HTR-8/SVneo (cell line): ENCODE results near the gene APLP2.

Experiments used
- DNase-seq: peaks from one replicate; pipeline ENCODE4 v3.0.0; 2011; ENCODE audit warnings: low spot score, mixed read lengths; ENCODE audit not compliant: insufficient read length
- FAIRE-seq: peaks from 2 replicates; lab custom pipeline; 2011; peaks lifted over from hg19 to GRCh38; lab: Jason Lieb, UNC

The APLP2 gene

DNA sequence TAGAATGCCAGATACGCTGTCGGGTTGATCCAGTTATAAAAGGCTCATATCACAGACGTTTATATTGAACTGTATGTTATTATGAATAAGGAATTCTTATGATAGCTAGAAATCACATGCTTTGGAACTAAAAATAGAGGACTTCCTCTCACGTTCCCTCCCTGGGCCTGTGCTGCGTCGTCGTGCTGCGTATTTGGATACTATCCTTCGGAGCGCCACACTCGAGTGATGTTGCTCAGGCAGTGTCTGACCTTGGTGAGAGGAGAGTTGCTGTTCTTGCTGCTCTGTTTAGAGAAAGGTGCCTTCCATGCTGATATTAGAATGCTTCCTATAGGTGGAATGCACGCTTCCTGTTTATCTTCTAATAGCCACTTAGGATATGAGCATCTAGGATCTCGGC is 69.7 kb downstream of the APLP2 start:
- no peak for FAIRE-seq

DNA sequence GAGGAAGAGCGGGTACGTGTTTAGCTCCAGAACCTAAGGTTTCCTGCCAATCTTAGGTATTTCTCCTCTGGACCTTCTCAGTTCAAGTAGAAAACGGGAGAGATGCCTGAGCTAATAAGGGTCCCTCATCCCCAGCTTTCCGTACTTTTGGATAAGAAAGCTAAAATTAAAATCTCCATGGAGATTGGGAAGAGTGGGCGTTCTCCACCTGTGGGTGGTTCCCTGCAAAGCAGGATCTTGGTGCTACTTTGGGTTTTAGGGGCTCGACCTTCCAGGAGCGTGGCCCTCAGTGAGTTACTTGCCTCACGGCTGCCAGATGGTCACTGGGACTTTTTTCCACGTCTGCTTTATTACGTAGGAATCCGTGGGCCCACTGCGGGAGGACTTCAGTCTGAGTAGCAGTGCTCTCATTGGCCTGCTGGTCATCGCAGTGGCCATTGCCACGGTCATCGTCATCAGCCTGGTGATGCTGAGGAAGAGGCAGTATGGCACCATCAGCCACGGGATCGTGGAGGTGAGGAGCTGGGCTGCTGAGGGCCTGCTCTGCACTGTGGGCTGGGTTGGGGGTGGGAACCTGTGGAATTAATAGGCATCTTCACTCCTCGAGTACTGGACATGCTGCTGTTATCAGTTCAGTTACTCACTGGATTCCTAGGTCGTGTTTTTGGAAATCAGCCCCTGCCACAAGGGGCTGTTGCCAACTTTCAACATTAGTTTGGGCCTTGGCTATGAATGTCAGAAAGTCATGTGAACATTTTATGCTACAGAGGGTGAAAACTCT is 72.1 kb downstream of the APLP2 start:
- FAIRE-seq, result no peak
- DNase-seq, result no peak

More for the DNA sequence above, 69.7 kb downstream of the APLP2 start:
- no peak for DNase-seq

DNA sequence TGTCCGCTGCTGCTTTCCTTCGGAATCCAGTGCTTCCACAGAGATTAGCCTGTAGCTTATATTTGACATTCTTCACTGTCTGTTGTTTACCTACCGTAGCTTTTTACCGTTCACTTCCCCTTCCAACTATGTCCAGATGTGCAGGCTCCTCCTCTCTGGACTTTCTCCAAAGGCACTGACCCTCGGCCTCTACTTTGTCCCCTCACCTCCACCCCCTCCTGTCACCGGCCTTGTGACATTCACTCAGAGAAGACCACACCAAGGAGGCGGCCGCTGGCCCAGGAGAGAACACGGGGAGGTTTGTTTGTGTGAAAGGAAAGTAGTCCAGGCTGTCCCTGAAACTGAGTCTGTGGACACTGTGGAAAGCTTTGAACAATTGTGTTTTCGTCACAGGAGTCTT is 74.4 kb downstream of the APLP2 start:
- DNase-seq (no peak), FAIRE-seq (no peak)

DNA sequence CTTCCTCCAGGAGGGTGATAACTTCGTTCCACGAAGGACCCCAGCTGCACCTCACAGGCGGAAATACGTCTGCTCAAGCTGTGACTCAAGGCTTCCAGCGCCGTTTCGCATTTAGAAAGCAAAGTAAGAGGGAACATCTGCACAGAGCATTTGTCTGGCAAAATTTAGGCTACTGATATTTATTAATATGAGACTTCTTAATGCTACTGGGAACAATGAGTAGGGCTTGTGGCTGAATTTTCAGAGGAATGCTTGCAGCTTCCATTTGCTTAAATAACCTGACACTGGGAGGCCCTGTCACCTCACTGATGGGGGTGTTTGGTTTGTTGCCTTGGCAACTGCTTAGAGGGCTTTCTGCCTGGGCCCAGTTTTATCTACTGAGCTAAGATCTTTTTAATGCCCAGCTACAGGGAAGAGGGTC is 75.2 kb downstream of the APLP2 start:
- FAIRE-seq, result no peak

DNA sequence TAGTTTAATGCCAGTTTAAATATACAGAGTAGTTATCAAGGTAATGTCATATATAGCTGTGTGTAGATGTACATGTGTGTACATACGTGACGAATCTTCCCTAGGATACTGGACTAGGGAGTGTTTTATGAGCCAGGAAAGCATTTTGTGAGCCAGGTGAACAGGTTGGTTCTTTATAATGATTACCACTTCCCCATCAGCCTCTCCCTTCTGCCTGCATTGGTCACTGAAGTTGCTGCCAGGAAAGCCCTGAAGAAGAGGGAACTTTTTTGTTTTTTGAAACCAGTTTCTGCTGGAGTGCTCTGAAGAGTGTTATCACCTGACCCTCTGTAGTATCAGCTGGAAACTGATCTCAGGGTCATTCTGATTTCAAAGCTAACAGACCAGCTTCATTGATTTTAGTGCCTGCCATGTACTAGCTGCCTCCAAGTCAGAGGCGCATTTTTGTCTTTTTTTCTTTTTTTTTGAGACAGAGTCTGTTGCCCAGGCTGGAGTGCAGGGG is 75.7 kb downstream of the APLP2 start:
- no peak for DNase-seq
- no peak for FAIRE-seq

More for the DNA sequence above, 75.2 kb downstream of the APLP2 start:
- DNase-seq, result no peak

DNA sequence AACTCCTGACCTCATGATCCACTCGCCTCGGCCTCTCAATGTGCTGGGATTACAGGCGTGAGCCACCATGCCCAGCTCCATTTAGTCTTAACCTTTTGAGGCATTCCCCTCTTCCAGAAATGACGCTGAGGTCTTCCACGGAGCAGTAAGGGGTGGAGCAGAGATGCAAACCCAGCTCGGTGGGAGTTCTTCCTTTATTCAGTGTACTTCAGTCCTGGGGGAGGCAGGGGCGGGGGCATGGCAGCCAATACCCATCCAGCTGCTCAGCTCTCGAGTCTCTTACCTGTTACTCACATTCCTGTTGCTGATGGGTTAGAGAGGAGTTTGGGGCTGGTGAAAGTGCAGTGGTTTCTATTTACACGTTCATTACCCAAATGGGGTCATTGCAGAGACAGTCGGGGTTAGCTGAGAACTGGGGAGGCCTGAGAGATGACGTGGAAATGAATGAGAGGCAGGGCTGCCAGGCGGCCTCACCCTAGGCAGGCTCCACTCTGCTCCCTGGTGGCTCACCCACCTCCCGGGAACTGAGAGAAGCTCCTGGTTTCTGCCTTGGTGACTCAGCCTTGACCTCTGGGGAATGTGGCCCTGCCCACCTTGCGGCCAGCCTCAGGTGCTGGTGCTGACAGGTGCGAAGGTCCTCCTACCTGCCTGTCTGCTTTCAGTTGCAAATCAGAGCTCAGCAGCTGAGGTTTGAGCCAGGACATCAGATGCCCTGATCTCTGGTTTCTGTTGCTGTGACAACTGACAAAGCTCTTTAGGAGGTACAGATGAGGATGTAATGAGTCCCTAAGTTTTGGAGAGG is 76.5 kb downstream of the APLP2 start:
- DNase-seq (no peak), FAIRE-seq (no peak)

DNA sequence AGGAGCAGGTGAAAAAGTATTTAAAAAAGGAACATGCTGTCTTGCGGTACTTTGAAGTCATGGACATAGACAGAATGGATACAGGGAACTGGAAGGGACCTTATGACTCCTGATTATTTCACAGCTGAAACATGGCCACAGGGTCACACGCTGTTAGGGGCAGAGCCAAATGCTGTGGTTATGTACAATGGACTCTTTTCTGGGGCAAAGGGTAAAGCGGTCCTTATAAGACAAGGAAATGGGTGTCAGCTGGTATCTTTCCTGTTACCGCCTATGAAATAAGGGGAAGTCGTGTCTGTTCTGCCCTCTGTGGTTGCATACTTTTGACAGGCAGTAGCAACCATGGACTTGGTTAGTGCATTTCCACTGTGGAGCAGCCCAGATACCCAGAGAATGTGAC is 77.1 kb downstream of the APLP2 start:
- DNase-seq (no peak), FAIRE-seq (no peak)

DNA sequence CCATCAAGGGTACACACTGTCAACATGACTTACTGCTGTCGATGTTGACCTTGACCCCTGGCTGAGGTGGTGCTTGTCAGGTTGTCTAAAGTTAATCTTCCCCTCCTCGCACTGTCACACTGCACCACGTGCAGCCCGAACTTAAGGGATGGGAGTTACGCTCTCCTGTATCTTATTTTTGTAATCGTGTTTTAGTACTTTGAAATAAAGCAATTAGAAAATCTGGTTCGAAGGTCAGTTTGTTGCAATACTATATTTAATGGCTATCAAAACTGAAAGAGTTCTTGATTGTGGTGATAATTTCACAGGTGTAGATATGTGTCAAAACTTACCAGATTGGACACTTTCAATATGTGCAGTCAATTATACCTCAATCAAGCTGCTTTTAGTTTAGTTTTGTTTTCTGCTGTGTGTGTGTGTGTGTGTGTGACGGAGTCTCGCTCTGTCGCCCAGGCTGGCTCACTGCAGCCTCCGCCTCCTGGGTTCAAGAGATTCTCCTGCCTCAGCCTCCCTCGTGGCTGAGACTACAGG is 79.2 kb downstream of the APLP2 start:
- DNase-seq (no peak), FAIRE-seq (no peak)

DNA sequence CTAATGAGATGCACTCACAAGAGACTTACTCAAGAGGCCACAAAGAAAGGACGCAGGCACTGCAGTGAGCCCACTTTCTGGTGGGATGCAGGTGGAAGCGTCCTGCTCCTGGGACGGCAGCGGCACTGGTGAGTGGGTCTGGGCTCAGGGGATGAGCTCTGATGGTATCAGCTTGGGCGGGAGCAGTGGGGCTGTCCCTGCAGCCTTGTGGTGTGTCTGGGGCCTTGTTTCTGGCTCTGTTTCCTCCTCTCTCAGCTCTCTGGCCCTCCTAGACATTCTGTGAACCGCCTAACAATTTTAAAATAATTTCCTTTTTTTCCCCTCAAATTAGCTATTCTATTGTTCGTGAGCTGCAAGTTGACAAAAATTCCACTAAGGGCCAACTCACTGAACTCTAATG is 81.1 kb downstream of the APLP2 start:
- DNase-seq (no peak), FAIRE-seq (no peak)

DNA sequence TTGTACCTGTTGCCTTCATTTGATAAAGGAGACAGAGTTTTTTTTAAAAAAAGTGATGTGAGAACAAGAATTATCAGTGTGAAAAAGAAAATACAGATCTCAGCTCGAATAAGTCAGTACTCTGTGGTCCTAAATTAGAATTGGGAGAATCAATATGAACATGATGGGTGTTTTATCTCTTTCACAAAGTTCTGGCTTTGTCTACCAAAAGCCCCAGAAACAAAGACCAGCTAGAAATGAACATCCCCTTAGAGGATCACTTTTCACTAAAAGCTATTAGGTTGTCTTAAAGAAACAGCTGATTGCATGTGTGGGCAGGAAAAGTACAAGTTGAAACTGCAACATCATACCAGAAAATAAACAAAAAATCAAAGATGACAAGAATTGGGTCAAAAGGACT is 81.5 kb downstream of the APLP2 start:
- DNase-seq, result no peak
- FAIRE-seq, result no peak

DNA sequence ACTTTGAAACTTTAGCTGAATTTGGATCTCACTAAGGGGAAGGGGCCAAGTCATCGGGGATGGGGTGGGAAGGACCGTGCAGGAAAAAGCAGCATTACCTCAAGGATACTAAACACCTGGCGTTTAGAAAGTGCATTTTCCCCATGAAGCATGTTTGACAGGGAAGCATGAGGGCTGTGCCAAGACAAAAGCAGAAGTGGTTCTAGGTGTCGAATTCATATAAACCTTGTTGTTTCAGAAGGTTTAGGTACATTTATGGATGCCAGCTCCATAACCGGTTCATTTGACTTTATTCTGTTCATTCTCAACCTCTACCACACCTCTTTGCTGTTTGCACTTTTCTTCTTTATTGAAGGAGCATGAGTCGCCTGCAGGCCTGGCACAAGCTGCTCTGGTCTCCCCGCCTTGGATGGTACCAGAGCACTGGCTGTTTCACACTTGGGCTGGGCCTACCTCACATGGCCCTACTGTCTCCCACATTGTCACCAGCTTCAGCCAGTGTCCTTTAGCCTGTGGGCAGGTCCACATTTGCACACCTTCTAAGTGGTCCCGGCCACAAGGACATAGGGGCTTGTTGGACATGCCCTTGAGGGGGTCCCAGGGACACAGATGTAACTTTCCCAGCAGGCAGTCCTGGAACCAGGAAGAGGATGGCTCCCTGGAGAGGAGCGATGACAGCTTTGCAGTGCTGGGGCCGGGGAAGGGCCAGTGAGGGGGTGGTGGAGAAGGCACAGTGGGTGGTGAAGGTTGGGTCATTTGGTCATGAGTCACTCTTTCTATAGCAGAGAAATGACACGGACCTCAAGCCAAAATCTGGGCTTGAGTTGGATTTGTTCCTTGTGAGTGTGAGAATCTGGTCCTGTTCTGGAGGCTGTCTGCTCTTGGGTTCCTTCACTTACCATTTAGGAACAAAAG is 86.7 kb downstream of the APLP2 start:
- FAIRE-seq (no peak), DNase-seq (no peak)

DNA sequence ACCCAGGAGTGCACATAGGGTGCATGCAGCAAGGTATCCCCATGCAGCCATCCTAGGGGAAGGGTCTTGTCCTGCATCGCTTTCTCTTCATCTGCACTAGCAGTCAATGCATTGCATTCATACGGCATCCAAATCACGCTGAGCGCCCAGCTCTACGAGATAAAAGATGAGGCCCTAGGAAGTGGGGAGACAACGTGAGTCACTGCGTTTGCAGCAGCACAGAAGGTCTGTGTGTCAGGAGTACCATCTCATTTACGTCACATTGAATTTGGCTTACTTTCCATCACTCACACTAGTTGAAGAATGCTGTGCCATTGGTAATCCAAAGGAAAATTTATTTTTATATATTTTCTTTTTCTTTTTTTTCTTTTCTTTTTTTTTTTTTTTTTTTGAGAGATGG is 87.4 kb downstream of the APLP2 start:
- FAIRE-seq (no peak), DNase-seq (no peak)

DNA sequence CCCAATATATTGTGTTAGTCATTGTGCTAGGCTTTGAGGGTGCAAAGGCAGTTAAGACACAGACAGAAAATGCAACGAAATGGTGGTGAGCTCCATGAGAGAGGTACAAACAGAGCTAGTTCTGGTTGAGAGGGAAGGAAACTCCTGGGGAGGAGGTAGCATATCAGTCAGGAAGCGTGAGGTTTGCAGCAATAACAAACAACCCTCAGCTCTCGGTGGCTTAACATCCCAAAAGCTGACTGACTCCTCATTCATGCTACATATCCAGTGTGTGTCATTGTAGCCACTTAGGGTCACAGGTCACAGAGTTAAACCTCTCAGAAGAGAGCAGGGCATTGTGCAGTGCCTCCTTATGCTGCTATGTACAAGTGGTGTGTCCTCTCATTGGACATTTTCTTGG is 88.1 kb downstream of the APLP2 start:
- no peak for DNase-seq
- no peak for FAIRE-seq

DNA sequence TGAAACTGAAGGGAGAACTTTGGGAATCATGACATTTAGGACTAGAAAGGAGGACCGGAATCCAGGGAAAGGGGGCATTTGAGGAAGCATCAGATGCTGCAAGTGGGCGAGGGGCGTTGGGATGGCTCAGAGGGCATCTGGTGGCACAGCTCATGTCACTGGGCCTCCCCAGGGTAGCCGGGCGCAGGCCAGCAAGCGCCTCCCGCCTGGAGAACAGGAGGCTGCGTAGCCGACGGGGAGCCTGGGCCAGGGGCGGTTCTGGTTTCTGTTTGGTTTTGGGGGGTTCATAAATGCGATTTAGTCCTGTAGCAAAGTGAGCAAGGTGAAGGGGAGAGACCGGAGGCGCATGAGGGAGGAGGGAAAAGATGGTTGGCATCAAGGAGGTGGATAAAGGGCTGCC is 89.4 kb downstream of the APLP2 start:
- no peak for DNase-seq
- FAIRE-seq, result no peak

DNA sequence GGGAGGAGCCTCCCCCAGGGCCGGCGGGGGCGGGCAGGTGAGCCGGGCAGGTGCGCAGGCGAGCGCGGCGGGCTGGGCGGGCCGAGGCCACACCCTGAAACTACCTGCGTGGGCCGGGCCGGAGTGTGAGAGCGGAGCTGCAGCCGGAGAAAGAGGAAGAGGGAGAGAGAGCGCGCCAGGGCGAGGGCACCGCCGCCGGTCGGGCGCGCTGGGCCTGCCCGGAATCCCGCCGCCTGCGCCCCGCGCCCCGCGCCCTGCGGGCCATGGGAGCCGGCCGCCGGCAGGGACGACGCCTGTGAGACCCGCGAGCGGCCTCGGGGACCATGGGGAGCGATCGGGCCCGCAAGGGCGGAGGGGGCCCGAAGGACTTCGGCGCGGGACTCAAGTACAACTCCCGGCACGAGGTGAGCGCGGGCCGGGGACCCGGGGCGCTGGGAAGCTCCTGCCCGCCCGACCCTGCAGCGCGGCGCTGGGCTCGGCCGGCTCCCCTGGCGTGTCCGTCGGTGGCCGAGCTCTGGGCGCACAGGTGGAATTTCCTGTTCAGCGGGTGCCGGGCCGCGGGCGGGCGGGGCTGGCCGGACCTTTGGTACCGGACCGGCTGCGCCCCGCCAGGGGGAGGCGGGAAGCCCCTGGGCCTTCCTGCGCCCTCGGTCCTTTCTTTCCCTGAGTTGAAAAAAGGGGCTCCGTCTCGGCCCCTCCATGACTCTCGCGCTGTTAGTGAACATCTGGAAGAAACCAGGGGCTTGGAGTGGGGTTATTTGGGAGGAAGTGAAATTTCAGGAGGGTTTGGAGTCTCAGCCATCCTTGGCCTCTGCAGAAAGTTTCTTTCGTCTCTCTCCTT is 90.2 kb downstream of the APLP2 start, which contains the start of gene ST14:
Gene ST14 (plus strand): TSS at position 126 of the 841 bp plus-strand sequence. CDS start 198 bp downstream, at position 324.
- DNase-seq (no peak), FAIRE-seq (no peak)

DNA sequence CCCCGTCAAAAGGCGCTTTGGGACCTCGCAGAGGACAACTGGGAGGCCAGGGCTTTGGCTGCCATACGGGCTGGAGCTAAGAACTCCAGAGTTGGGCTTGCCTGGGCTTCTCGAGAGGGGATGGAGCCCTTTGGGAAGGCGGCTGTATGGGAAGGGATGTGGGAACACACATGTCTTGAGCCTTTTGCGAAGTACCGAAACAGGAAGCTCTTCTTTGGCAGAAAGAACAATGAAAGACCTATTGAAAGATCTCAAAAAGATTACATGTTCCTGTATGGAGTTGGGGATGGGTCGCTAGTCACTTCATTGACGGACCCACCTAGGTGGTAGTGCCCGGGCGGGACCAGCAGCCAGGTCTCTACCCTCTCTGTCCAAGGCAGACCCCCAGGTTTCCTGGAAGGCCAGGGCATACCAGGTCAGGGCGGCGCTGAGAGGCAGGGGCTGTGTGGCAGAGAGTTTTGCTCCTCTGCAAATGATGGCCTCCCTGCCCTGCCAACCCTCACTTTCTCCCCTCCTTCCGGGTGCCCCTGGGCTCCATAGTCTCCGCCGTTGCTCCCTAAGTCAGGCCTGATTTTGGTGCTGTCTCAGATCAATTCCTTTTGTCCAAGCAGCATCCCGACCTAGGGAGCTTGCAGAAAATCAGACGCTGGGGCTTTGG is 90.9 kb downstream of the APLP2 start:
- no peak for FAIRE-seq
- no peak for DNase-seq

DNA sequence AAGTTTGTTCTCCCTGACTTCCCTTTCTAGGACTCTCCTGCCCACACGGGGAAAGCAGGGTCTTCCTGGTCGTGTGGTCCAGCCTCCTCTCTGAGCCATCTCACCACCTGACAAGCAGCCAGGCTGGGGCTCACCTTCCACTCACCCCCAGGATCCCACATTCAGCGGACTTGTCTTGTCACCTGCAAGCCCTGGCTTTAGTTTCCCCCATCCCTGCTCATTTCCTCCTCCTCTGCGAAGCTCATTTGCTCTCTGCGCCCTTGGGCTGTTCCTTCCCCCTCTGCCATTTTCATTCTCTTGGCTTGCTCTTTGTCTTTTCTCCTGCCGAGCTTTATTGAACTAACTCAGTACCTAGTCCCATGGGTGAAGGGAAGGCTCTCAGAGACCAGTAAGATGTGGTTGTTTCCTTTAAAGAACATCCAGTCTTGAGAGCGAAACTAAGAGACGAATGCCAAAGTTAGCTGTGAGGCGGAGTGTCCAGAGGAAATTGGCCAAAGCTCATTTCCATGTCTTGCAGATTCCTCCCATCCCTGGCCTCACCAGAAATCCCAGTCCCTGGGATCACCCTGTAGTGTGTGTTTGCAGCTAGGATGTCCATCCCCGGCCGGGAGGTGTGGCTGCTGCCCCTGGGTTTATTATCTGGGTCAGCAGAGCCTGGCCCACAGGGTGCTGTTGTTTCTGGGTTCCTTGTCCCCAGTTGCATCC is 91.9 kb downstream of the APLP2 start:
- DNase-seq, result no peak
- FAIRE-seq, result no peak

DNA sequence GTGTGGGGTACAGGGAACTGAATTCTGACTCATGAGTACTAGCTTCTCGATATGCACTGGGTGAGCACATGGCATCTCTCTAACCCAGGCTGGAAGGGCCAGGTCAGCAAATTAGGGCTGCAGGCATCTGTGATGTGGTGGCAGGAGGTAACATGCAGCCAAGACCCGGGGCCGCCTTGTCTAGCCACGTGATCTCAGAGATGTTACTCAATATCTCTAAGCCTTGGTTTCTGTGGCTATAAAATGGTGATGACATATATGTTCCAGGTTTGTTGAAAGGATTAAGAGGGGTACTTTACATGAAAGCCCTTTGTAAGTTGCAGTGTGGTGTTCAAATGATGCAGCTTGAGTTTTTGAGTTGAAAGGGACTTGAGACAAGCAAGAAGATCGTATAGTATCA is 93.0 kb downstream of the APLP2 start:
- DNase-seq, result no peak
- no peak for FAIRE-seq
